Astrocyte (in vitro differentiated cells and primary cell): ENCODE measurements around the gene CMIP. TPM values are rescaled to one million over a fixed set of nuclear protein-coding genes. Genes with fewer than 3 reads are reported as not detected.
A peak's percentile ranks its signal among the peaks of the same experiment; 100 is the strongest.

Experiments
- DNase-seq: peaks from one replicate; pipeline ENCODE4 v3.0.0-alpha.2; 2010; ENCODE audit warnings: low read depth
- FAIRE-seq: peaks from 2 replicates; lab custom pipeline; 2011; peaks lifted over from hg19 to GRCh38; lab: Jason Lieb, UNC
- H2AFZ ChIP-seq: 2 replicates; pipeline ENCODE4 v1.6.0; 2012; ENCODE audit warnings: low read depth, low read length, inconsistent platforms
- H3K27ac ChIP-seq: 2 replicates; pipeline ENCODE4 v1.5.1; 2011; ENCODE audit warnings: low read depth, low read length, inconsistent platforms
- H3K27me3 ChIP-seq: 2 replicates; pipeline ENCODE4 v1.6.0; 2011; ENCODE audit warnings: low read length, inconsistent platforms; ENCODE audit not compliant: insufficient read depth
- H3K36me3 ChIP-seq: 2 replicates; pipeline ENCODE4 v1.5.1; 2011; ENCODE audit warnings: low read length, inconsistent platforms; ENCODE audit not compliant: insufficient read depth
- H3K4me1 ChIP-seq: 2 replicates; pipeline ENCODE4 v1.5.1; 2011; ENCODE audit warnings: low read length, inconsistent platforms; ENCODE audit not compliant: insufficient read depth
- H3K4me2 ChIP-seq: 2 replicates; pipeline ENCODE4 v1.6.0; 2012; ENCODE audit warnings: low read length, inconsistent platforms
- H3K4me3 ChIP-seq: 2 replicates; pipeline ENCODE4 v1.5.1; 2011; ENCODE audit warnings: low read depth, mild to moderate bottlenecking, low read length, inconsistent platforms; ENCODE audit not compliant: insufficient read depth
- H3K79me2 ChIP-seq: 2 replicates; pipeline ENCODE4 v1.6.0; 2012; ENCODE audit warnings: mild to moderate bottlenecking, low read length, inconsistent platforms; ENCODE audit not compliant: insufficient read depth
- H3K9ac ChIP-seq: 2 replicates; pipeline ENCODE4 v1.6.0; 2012; ENCODE audit warnings: mild to moderate bottlenecking, low read length, inconsistent platforms
- H3K9me3 ChIP-seq: 2 replicates; pipeline ENCODE4 v1.5.1; 2012; ENCODE audit warnings: low read depth, mild to moderate bottlenecking, low read length, inconsistent platforms; ENCODE audit not compliant: insufficient read depth
- H4K20me1 ChIP-seq: 2 replicates; pipeline ENCODE4 v1.6.0; 2012; ENCODE audit warnings: low read length, inconsistent platforms; ENCODE audit not compliant: insufficient read depth
- H3K27ac Mint-ChIP-seq: one replicate; pipeline ENCODE4 v1.8.0; 2021; ENCODE audit warnings: mild to moderate bottlenecking, mixed read lengths; ENCODE audit not compliant: unreplicated experiment
- H3K27me3 Mint-ChIP-seq: one replicate; pipeline ENCODE4 v1.8.0; 2021; ENCODE audit warnings: low read depth, mixed read lengths; ENCODE audit not compliant: unreplicated experiment
- H3K36me3 Mint-ChIP-seq: one replicate; pipeline ENCODE4 v1.8.0; 2021; ENCODE audit warnings: low read depth, mixed read lengths; ENCODE audit not compliant: unreplicated experiment
- H3K4me1 Mint-ChIP-seq: one replicate; pipeline ENCODE4 v1.8.0; 2021; ENCODE audit warnings: low read depth, mixed read lengths; ENCODE audit not compliant: unreplicated experiment
- H3K4me3 Mint-ChIP-seq: one replicate; pipeline ENCODE4 v1.8.0; 2021; ENCODE audit warnings: mild to moderate bottlenecking, moderate library complexity, mixed read lengths; ENCODE audit not compliant: unreplicated experiment
- H3K9me3 Mint-ChIP-seq: one replicate; pipeline ENCODE4 v1.8.0; 2021; ENCODE audit warnings: mild to moderate bottlenecking, mixed read lengths; ENCODE audit not compliant: unreplicated experiment
- CTCF ChIP-seq: IDR thresholded peaks from 2 replicates; pipeline ENCODE4 v1.5.1; 2011; ENCODE audit warnings: low read depth, mild to moderate bottlenecking, inconsistent platforms, low read length, moderate library complexity; ENCODE audit not compliant: insufficient read depth
- EZH2 ChIP-seq: IDR thresholded peaks from 2 replicates; pipeline ENCODE4 v1.6.1; 2012; ENCODE audit warnings: mild to moderate bottlenecking, low read length, inconsistent platforms; ENCODE audit not compliant: insufficient read depth
- total RNA-seq: library from RNA; stranded (reverse); gene quantifications from 2 replicates; pipeline ENCODE4 v1.2.1, GENCODE V29; 2021

Gene CMIP
- total RNA-seq, 1 donor from 2014 or later: 71.5 TPM

GRCh38 chr16:81624403-81624759 is 179.8 kb downstream of the CMIP start:
- Histone ChIP-seq H3K79me2 (peaks cover 9% of the 10 kb centered on the region), H2AFZ (no peak overlapping the region), H4K20me1 (peaks cover 67% of the 10 kb centered on the region), H3K9ac (no peak overlapping the region), H3K27me3 (no peaks in the 10 kb centered on the region), H3K36me3 (no peaks in the 10 kb centered on the region), H3K9me3 (no peaks in the 10 kb centered on the region), H3K27ac (no peak overlapping the region), H3K4me2 (no peak overlapping the region), H3K4me3 (no peak overlapping the region), H3K4me1 (peaks cover 12% of the 10 kb centered on the region)
- H3K4me3 Mint-ChIP-seq: no peak overlapping the region
- FAIRE-seq (no peak), DNase-seq (no peak)
- peaks cover 11% of the 10 kb centered on the region for H3K36me3 Mint-ChIP-seq
- peaks cover 2% of the 10 kb centered on the region for H3K4me1 Mint-ChIP-seq
- no peaks in the 10 kb centered on the region for H3K9me3 Mint-ChIP-seq
- H3K27ac Mint-ChIP-seq: no peak overlapping the region
- TF ChIP-seq CTCF: no peak
- no peak for TF ChIP-seq EZH2
- H3K27me3 Mint-ChIP-seq: no peaks in the 10 kb centered on the region

- Histone ChIP-seq H3K27ac (peak overlapping the region; percentile 54), H3K9ac (peak overlapping the region; percentile 75), H3K4me3 (no peak overlapping the region), H3K27me3 (no peaks in the 10 kb centered on the region), H4K20me1 (peaks cover 67% of the 10 kb centered on the region), H3K9me3 (no peaks in the 10 kb centered on the region), H2AFZ (no peak overlapping the region), H3K79me2 (peaks cover 9% of the 10 kb centered on the region), H3K4me1 (peaks cover 12% of the 10 kb centered on the region), H3K4me2 (no peak overlapping the region), H3K36me3 (no peaks in the 10 kb centered on the region)
- no peak overlapping the region for H3K4me3 Mint-ChIP-seq
- H3K9me3 Mint-ChIP-seq: no peaks in the 10 kb centered on the region
- DNase-seq (no peak), FAIRE-seq (no peak)
- no peaks in the 10 kb centered on the region for H3K27me3 Mint-ChIP-seq
- TF ChIP-seq EZH2 (no peak), CTCF (no peak)
- peaks cover 2% of the 10 kb centered on the region for H3K4me1 Mint-ChIP-seq
- H3K27ac Mint-ChIP-seq: no peak overlapping the region
- H3K36me3 Mint-ChIP-seq: peaks cover 8% of the 10 kb centered on the region
These were observed 180.3 kb downstream of the CMIP start for GRCh38 chr16:81624760-81625543.

- H3K36me3 Mint-ChIP-seq: peaks cover 7% of the 10 kb centered on the region
- no peak overlapping the region for H3K4me3 Mint-ChIP-seq
- no peak overlapping the region for H3K4me3 ChIP-seq
- no peaks in the 10 kb centered on the region for H3K27me3 Mint-ChIP-seq
- no peaks in the 10 kb centered on the region for H3K9me3 Mint-ChIP-seq
- peaks cover 12% of the 10 kb centered on the region for H3K4me1 ChIP-seq
- H3K27ac Mint-ChIP-seq: no peak overlapping the region
- DNase-seq (peak; percentile 32), FAIRE-seq (no peak)
- no peaks in the 10 kb centered on the region for H3K27me3 ChIP-seq
- peak overlapping the region; percentile 75 for H3K9ac ChIP-seq
- H3K27ac ChIP-seq: peak overlapping the region; percentile 54
- H4K20me1 ChIP-seq: peaks cover 61% of the 10 kb centered on the region
- no peaks in the 10 kb centered on the region for H3K36me3 ChIP-seq
- TF ChIP-seq CTCF: no peak
- no peak for TF ChIP-seq EZH2
- peak overlapping the region; percentile 48 for H3K4me2 ChIP-seq
- H2AFZ ChIP-seq: no peak overlapping the region
- H3K4me1 Mint-ChIP-seq: peaks cover 2% of the 10 kb centered on the region
- H3K9me3 ChIP-seq: no peaks in the 10 kb centered on the region
- peaks cover 9% of the 10 kb centered on the region for H3K79me2 ChIP-seq
These were observed 181.0 kb downstream of the CMIP start for GRCh38 chr16:81625544-81626153.
